DMS53 treated with DMSO at 0.1 percent for 48 hours (cell line): ENCODE results near the gene SFXN2.

Experiments
- DNase-seq: peaks from one replicate; lab custom pipeline; 2025; ENCODE audit not compliant: unreplicated experiment; lab: John Stamatoyannopoulos, UW

SFXN2 gene

DNA sequence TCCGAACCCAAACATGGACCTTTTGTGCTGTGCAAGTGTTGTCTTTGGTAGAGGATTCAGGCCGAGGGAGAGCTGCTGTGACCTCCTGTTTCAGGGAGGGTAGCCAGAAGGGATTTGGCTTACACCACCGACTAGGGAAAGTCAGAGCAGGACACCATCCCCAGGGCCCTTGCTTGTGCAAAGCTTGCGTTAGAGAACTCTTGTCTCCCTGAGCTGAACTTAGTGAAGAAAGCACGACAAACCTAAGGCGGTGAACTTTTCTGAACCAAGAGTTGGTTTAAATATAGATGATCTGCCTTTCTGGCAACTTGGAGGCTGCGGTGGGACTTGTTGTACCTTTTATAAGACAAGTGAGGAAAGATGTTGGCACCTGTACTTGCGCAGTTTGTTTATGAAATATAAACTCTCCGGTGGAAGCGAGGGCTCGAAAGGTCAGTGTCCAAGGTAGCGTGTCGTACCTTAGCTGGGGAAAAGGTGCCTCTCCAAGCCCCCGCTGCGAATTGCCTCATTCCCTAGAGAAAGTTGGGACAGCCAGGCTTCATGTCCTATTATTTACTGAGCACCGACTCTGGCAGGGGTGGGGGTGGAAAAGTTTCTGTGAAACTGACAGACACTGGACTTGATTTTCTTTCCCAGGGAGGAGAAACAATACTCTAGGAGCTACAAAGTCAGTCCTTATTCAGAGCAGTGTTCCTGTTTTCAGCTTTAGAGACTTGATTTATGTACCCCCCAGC is 60.9 kb downstream of the SFXN2 start:
- DNase-seq, result no peak

DNA sequence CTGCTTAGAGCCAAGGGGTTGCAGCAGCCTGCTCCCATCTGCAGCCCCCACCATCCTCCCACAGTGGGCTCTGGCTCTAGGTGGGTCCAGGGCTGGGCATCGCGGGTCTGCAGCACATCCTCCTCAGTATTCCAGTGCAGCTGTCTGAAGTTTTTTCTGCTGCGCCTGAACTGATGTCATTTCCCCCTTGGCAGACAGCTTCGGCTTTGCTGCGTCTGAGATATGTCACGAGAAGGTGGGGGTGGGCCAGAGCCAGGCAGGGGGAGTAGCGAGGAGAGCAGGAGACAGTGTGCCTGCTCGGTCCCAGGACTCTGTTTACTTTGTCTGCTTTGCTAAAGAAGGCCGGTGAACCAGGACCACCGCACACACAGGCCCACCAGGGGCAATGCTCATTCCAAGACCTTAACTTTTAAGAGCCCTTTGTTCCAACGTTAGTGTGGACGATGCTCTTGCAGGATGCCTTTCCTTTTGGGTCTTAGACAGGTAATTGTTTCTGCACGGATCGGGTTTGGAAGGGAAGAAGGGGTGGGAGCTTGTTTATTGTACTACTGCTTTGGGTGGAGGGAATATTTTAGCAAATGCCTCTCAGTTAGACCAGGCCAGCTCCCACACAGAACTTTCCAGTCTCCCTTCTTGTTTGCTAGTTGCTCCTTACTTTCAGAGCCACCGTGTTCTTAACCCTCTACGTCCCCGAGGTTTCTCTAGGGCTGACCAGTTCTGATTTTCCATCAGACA is 61.7 kb downstream of the SFXN2 start:
- no peak for DNase-seq

GRCh38 chr10:102776779-102777456 is 62.5 kb downstream of the SFXN2 start:
- DNase-seq, result no peak

GRCh38 chr10:102777711-102778453 is 63.4 kb downstream of the SFXN2 start:
- DNase-seq, result no peak

- no peak for DNase-seq
Measured at GRCh38 chr10:102778781-102779180, 64.3 kb downstream of the SFXN2 start.

GRCh38 chr10:102779680-102780526 is 65.5 kb downstream of the SFXN2 start:
- no peak for DNase-seq

DNA sequence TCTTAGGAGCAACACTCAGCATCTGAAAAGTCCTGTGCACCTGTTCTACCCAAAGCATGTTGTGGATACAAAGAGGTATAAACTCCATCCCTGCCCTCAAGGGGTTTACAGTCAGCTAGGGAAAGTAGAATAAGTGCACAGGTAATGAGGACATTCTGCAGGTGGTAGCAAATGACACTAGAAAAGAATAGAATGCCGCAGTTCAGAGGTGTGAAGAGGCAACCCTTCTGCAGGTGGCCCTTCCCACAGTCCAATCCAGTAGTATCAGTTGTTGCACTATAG is 66.0 kb downstream of the SFXN2 start:
- DNase-seq, result no peak

GRCh38 chr10:102781090-102781920 is 66.9 kb downstream of the SFXN2 start:
- no peak for DNase-seq

DNA sequence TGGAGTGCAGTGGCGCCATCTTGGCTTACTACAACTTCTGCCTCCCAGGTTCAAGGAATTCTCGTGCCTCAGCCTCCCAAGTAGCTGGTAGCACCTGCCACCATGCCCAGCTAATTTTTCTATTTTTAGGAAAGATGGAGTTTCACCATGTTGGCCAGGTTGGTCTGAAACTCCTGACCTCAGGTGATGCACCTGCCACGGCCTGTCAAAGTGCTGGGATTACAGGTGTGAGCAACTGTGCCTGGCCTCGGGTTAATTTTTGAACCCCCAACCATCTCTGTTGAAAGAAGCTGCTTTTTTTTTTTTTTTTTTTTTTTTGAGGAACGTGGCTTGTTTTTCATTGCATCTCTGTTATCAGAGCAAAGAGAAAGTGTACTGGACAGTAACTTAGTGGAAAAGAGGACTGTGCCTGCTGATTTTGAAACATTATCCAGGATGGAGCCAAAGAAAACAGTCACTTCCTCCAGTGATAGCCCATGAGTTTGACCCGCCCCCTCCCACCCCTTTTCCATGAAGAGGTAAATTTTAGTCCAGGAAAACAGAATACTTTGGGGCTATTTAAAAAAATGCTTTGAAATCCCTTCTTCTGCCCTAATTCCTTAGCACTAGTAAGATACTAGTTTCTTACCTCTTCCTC is 67.6 kb downstream of the SFXN2 start:
- no peak for DNase-seq

DNA sequence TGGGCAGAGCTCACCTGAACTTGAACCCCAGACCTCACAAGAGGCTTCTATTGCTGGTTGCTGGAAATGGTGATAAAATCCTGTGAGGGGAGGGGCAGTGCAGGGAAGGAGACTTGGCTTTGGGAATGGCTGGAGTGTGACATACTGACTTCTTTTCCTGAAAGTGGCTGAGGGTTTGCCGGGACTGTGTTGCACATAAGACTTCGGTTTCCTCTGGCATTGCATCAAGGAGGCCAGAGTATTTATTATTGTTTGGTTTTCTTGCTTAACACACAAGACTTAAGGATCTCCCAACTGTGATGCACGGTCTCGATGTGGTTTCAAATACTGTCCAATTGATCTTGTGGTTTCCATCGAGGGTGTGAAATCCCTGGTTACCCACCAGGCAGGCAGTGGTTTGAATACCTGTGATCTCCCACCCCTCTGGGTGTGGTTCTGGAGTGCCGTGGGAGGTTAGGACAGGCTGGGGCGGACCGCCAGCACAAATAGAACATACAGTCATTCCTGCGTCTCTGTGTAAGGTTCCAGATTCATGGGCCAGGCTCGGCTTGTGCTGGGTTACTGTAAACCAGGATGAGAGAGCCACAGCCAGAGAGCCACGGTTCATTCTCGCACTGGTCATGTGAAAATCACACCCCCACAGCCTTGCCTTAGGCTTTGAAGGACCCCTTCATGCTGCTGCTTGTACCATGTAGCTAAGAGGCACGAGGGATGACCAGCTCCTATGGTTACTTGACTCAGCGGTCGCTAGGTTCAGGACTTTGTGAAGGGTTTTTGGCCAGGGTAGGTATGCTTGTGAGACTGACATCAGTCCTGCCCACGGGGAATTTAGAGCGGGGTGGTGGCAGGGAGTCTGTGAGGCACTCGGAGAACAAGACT is 68.5 kb downstream of the SFXN2 start:
- DNase-seq, result no peak

- DNase-seq, result no peak
Measured at GRCh38 chr10:102783568-102783967, 69.1 kb downstream of the SFXN2 start.

DNA sequence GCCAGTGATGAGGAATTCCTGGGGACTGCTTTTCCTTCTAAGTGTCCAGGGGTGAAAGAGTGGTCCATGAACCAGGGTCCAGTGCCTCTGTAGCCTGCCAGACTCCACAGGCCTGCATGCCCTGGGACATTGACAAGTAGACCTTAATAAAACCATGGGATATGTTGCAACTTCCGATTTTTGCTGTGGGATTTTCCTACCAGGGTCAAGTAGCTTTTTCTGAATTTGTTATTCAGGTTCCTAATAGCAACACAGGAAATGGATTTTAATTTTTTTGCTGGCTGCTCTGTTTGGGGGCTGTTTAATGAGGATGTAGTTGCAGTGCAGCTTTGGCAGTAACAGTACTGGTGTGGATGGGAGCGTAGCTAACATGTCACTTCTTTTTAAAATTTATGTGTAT is 71.4 kb downstream of the SFXN2 start:
- DNase-seq, result no peak

- no peak for DNase-seq
Measured at GRCh38 chr10:102791754-102792395, 77.4 kb downstream of the SFXN2 start.
